ENCODE data around the gene SHROOM3.

Gene SHROOM3

DNA sequence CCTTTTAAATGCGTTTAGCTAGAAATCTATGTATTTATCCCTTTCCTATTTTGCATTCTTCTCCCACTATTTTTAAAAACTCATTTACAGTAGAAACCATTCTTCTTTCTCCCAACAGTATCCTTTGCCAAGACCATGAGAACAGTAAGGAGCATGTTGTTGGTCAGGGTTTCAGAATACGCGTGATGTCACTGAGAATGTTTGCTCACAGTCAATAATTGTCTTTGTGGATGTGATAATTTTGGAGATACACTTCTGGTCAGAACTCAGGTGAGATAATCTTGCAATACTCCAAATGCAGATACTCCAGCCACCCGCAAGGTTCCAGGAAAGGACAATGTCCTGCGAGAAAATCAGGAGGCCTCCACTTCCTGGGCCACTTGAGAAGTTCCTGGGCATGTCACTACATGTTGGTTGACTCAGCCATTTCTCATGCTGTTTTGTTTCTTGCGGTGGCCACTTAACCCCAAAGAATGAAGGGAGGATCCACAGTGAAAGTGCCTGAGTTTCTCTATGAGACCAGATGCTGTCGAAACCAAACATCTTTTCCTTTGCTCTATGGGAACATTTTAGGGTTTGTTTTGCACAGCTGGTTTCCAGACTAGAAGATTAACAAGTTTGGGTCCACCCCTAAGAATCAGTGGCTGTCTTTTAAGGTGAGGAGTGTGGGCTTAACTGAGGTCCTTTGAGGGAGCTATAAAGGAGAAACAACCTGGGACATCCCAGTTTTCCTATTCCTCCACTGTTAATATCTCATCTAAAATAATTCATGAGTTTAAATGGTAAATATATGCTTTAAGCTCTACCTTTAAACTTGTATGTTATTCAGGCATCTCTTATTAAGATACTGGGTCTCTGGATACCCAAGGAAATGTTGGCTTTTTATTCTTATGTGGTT lies 346.9 kb downstream of the SHROOM3 start:
- DNase-seq (ENCODE audit: low read depth in 2 of 2): no peak

DNA sequence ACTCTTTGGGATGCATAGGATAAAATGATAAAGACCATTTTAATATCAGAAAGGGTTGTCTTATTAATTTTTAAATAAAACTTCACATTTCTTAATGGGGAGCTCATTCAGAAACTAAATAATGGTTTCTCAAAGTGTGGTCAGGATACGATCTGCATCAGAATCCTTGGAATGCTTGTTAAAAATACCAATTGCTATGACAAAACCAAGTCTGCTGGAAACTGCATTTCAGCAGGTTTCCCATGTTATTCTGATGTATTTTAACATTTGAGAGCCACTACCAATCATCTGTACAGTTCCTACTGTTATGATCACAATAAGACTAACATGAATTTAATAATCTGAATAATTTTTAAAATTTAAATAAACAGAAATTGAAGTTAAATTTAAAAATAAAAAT lies 347.8 kb downstream of the SHROOM3 start:
- DNase-seq (ENCODE audit: low read depth in 2 of 2): no peak

DNA sequence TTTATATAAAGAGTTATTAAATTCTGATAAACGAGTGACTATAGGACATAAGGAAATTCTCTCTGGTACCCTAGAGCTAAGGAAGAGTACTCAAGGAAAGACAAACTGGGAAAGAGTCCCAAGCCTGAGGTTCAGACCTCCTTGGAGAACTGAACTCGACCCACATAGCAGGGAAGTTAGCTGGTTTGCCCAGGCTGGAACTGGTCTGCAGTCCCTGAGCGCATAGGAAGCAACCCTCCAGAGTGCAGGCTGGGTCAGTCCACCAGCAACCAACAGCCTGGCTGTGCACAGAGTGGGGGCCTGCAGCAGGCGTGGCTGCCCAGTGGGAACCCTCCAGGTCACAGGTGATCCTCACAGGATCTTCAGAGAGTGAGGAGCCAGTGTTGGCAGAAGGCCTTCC lies 348.8 kb downstream of the SHROOM3 start:
- no peak for DNase-seq (ENCODE audit: low read depth in 2 of 2)

DNA sequence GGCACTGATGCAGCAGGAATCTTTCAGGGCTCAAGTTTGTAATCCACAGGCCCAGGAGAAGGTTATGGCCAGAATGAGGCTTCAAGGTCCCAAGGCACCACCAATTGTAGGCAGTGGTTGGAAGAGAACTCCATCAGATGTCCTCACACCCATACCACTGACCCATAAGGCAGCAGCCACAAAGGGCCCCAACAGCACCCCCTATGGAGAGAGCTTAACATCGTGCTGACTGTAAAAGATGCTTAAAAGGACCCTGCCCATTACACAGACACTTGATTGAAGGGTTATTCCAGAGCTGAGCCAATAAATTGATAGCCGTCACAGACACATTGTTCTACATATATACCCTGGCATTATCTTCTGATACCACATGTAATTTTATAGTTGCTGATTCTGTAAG lies 349.2 kb downstream of the SHROOM3 start:
- no peak for DNase-seq (ENCODE audit: low read depth in 2 of 2)

DNA sequence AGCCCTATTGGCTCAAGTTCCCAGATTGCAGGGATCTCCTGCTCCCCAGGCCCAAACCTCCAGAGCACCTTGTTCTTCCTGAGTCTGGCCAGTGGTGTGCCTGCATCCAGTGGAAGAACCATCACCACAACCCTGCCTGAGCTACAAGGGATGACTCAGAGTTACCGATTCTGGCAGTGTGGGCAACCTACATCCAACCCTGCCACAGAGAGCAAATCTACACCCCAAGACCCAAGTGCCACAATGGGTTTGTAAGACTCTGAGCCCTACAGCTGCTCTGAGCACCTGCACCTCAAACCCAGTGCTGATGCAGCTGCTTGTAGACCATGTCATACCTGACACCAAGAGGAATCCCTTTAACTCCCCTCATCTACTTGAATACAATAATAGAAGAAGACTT lies 352.9 kb downstream of the SHROOM3 start:
- no peak for DNase-seq (ENCODE audit: low read depth in 2 of 2)

DNA sequence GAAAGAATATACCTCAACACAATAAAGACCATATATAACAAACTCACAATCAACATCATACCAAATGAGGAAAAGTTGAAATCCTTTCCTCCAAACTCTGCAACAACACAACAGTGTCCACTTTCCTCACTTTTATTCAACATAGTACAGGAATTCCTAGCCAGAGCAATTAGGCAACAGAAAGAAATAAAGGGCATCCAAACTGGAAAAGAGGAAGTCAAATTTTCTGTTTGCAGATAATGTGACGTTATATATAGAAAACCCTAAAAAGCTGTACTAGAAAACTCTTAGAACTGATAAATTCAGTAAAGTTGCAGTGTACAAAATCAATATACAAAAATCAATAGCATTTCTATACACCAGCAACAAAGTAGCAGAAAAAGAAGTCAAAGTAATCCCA lies 355.3 kb downstream of the SHROOM3 start:
- DNase-seq (ENCODE audit: low read depth in 2 of 2): no peak

DNA sequence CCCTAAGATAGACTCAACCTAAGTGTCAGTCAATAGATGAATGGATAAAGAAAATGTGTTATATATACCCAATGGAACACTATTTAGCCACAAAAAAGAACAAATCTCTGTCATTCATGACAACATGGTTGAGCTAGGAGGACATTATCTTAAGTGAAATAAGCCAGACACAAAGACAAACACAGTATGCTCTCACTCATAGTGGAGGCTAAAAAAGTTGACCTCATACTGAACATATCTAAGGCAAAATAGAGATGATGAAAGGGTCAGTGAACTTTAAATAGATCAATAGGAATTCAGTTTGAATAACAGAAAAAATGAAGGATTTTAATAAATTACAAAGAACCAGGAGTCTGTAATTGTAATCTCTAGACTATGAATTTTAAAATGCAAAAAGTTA lies 356.4 kb downstream of the SHROOM3 start:
- no peak for DNase-seq (ENCODE audit: low read depth in 2 of 2)

DNA sequence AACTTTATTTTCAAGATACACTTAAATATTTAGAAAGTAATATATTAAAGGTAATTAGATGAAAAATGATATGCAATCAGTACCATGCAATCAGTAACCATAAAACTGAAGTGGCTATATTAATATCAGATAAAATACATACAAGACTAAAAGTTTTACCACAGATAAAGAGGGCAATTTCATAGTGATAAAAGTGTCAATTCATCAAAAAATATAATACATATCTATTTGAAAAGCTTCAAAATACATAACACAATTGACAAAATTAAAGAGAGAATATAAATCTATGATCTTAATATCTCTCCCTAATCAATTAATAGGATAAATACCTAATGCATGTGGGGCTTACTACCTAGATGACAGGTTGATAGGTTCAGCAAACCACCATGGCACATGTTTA lies 357.4 kb downstream of the SHROOM3 start:
- no peak for DNase-seq (ENCODE audit: low read depth in 2 of 2)

DNA sequence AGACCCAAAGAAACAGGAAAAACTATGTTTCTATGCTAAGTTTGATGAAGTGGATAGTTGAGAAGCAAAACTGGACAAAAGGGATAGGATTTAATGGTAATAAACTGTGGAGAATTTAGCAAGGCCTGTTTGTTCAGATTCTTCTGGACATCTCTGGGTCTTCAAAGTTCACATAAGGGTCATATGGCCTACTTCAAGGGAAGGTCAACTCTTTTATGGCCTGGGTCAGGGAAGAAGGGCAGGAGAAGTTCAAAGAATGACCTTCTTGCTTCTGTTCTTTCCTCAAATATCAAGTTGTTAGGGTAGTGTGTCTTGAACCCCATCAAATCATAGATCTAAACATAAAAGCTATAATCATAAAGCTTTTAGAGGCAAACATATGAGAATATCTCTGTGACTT lies 360.2 kb downstream of the SHROOM3 start:
- DNase-seq (ENCODE audit: low read depth in 2 of 2): no peak

DNA sequence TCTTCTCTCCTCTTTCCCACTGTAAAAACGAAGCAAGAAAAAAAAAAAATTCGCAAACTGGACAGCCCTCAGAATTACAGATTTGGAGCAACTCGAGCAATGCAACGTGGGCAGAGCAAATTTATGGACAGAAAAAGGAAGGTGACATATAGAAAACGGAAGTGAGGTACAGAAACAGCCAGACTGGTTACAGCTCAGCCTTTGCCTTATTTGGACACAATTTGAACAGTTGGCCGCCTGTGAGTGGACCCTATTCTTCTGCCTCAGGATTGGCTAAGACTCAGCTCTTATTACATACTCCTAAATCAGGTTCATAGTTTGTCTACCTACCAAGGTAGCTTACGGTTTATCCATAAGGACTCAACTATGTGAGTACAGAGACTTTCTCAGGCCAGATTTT lies 364.1 kb downstream of the SHROOM3 start:
- no peak for DNase-seq (ENCODE audit: low read depth in 2 of 2)

DNA sequence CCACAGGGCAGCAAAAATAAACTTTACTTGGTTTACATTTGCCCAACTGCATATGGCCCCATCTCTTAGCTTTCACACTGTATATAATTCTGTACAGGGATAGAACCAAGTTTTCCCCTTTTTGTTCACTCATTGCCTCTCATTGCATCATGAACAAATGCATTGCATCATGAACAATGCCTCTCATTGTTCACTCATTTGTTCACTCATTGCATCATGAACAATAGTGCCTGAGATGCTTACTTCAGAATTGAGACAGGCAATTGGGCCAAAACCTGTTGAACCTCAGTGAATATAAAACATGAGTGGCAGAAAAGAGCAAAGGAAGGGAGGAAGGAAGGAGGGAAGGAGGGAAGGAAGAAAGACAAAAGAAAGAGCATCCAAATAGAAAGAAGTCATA lies 364.7 kb downstream of the SHROOM3 start:
- DNase-seq (ENCODE audit: low read depth in 2 of 2): no peak

DNA sequence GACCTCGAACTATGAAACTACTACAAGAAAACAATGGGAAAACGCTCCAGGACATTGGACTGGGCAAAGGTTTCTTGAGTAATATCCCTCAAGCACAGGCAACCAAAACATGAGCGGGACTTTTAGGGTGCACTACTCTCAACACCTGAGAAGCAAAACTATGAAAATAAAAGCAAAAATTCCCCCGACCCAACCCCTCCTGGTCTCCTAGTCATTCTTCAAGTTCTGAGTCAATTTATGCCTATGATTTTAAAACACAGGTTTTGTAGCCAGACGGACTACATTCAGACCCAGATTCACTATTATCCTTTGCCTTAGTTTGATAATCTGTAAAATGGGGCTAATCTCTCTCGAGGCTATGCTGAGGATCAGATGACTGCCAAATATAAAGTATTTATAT lies 365.9 kb downstream of the SHROOM3 start:
- no peak for DNase-seq (ENCODE audit: low read depth in 2 of 2)

DNA sequence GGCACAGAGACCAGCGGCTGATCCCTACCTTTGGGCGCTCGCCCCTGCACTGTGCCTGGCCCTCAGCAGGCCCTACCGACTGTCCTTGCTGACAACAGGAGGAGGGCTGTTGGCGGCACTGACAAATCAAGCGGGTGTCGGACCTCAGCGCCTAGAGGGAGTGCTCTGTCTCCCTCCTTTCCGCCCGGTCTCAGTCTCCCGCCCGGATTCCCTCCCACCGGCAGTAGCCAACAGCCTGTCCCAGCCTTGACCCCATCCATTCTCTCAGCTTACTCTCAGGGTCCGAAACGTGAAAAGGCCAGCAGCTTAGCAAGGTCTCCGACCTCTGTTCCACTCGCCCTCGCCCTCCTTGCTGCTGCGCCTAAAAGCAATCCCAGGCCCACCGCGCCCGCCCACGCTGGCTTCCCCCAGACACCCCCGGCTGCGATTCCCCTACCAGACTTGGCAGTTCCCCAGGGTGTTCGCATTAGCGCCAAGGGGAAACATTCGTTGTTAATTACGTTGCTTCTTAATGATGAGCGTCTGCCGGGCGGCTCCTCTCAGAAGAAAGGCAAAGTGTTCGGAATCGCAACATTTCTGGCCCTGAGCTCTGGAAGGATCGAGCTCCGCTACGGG lies 366.7 kb downstream of the SHROOM3 start:
- DNase-seq (ENCODE audit: low read depth in 2 of 2): no peak

DNA sequence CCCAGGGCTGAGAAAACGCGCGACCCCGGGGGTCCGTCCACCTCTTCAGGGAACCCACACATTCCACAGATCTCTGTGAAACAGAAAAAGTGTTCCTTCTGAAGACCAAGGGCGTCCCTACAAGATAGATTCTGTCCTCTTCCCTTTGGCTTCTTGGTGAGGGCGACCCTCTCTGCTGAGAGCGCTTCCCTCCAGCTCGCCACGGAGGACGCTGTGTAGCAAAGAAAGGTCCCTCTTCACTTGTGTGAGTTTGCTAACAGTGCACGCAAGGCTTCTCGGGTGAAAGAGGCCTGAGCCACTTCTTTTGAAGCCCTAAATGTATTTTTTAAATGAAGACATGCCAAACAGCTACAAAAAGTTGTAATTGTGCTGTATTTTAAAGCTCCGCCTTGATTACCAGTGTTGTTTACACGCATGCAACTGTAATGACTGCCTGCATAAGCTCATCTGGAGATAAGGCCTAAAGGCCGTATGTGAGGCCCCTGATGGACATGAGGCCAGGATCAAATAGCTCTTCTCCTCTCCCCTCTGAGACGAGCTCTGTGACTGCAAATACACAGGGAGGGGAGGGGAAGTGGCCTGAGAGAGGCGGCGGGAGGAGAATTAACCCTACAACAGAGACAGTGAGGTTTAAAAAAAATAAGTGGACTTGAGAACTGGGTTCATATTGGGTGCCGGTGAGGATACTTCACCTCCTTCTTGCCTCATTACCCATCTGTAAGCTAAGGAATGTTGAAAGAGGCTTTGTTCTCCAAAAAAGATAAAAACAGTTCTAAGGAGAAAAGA lies 367.4 kb downstream of the SHROOM3 start:
- no peak for DNase-seq (ENCODE audit: low read depth in 2 of 2)

DNA sequence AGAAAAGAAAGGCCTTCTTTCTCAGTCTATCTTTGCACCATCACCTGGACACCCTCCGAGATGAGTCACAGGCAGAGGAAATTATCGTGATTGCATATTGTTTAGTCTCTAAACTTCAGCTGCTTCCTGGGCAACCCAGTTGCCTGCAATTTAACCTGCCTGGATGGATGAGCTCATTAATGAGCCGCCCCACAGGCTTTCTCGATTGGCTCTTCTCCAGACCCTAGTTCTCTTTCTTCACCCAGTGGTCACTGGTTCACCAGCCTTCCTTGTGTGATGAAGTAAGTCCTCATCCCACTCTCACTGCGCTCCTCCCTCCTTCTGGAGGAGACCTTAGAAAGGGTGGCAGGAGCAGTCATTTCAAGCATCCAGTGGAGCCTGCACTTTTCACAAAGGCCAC lies 368.5 kb downstream of the SHROOM3 start:
- DNase-seq (ENCODE audit: low read depth in 2 of 2): no peak

DNA sequence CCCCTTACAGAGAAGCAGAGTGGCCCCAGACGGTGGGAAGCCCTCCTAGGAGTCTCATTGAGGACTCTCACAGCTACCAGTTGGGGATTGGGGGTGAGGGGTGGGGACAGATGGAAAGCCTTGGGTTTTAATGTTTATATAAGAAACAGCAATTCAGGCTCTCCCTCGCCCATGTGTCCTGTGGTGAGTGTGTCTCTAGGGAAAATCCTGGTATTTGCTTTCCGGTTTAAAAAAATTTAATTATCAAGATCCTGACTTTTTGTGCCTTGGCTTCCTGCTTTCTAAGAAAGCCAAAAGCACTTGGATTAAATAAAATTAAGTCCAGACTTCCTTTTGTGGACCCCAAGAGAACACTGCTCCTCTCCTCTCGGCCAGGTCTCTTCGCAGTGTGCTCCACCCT lies 369.1 kb downstream of the SHROOM3 start:
- DNase-seq (ENCODE audit: low read depth in 2 of 2): no peak

DNA sequence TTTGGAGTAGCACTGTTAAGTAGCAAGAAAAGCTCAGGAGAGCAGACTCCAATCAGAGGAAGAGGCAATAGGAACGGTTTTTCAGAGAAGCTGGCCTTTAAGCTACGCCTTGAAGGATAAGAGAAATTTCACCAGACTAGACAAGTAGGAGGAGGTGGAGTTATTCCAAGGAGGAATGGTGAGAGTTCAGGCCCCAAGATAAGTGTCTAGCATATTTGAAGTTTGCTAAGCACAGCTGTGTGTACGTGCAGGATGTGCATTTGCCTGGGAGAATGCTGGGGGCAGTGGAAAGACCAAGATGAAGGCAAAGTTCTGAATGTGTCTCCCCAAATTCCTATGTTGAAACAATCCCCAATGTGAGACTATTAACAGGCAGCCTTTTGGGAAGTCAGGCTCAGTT lies 371.3 kb downstream of the SHROOM3 start:
- DNase-seq (ENCODE audit: low read depth in 2 of 2): no peak

DNA sequence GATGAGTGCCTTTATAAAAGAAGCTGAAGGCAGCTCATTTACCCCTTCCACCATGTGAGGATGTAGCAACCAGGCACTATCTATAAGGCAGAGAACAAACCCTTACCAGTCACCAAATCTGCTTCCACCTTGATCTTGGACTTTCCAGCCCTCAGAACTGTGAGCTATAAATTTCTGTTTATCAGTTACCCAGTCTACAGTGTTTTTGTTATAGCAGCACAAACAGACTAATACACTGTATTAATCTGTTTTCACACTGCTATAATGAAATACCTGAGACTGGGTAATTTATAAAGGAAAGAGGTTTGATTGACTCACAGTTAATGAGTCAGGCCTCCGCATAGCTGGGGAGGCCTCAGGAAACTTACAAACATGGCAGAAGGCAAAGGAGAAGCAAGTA lies 371.7 kb downstream of the SHROOM3 start:
- DNase-seq (ENCODE audit: low read depth in 2 of 2): no peak

DNA sequence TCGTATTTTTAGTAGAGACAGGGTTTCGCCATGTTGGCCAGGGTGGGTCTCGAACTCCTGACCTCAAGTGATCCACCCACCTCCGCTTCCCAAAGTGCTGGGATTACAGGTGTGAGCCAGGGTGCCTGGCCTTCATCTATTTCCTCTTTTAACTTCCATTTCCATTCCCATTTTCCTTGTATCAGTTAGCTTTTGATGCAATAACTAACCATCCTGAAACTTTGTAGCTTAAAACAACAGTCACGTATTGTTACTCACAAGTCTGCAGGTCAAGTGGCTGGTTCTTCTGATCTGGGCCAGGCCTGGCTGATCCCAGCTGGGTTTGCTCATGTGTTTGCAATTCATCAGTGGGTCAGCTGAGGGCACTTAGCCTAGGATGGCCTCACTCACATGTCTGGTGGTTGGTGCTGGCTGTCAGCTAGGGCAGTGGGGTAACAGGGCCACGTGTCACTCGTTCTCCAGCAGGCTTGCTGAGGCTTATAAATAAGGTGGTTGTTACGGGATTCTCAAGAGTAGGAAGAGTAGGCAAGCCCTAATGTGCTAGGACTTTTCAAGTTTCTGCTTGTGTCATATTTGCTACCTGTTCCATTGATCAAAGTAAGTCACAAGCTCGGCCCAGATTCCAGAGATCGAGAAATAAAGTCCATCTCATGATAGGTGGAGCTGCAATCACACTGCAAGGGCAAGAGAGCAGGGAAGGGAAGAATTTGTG lies 374.7 kb downstream of the SHROOM3 start:
- DNase-seq (ENCODE audit: low read depth in 2 of 2): no peak

DNA sequence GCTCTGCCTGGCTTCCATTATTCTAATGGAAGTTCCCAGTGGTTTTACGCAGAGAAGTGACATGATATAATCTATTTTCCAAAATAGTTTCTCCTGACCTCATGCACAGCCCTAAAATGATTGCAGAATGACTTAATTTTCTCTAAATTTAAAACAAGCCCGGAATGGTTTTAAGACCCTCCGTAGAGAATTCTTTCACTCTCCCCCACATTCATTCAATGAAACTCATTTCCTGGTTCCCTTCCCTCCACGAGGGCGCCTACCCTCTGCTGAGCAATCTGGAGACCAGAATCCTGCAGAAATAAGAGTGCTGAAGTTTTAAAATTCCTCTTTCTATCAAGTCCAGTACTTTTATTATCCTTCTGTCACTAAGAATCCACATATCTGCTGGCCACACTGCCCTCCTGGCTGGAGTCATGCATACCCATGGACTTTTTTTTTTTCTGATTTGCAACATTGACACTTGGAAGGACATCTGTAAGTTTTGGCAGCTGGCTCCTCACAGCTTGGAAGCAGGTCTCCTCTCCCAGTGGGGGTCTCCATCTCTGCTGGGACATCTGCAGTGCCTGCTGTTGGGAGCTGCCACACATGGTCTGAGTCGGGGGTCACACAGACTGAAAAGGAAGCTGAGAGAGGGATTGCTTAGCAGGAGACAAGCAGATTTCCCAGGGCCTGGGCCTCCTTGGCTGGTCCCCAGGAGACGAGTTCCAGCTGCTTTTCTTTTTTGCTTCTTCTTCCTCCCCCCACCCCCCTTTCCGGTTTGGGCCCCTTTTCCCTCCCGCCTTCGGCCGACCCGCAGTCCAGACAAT lies 376.8 kb downstream of the SHROOM3 start:
- DNase-seq (ENCODE audit: low read depth in 2 of 2): no peak

DNA sequence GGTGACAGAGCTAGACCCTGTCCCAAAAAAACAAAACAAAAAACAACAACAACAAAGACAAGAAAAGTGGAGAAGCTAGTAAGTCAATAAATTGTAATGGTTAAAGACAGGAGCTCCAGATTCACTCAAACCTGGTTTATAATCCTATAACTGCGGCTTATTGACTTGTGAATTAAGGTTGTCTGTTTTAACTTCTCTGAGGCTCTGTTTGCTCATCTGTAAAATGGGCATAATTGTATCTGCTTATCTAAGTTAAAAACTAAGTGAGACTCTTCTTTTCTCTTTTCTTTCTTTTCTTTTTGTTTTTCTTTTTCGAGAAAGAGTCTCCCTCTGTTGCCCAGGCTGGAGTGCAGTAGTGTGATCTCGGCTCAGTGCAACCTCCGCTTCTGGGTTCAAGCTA lies 378.0 kb downstream of the SHROOM3 start:
- DNase-seq (ENCODE audit: low read depth in 2 of 2): no peak

Measured in stimulated activated CD4-positive, alpha-beta T cell treated with anti-CD3 and anti-CD28 coated beads, Interleukin-12 subunit alpha, Interleukin-12 subunit beta, amount 100 ng/mL, for 24 hours (primary cell).